VCaP (cell line): Measurements from ENCODE around the gene RAB13.

Experiments
- H3K27ac ChIP-seq: fragments of 450-650 bp; 2 replicates; pipeline ENCODE4 v1.5.1; 2017
- CTCF ChIP-seq: fragments of 450-650 bp; conservative IDR thresholded peaks from 2 replicates; pipeline ENCODE4 v1.5.1; 2017; ENCODE audit warnings: mild to moderate bottlenecking, moderate library complexity

The RAB13 gene

DNA sequence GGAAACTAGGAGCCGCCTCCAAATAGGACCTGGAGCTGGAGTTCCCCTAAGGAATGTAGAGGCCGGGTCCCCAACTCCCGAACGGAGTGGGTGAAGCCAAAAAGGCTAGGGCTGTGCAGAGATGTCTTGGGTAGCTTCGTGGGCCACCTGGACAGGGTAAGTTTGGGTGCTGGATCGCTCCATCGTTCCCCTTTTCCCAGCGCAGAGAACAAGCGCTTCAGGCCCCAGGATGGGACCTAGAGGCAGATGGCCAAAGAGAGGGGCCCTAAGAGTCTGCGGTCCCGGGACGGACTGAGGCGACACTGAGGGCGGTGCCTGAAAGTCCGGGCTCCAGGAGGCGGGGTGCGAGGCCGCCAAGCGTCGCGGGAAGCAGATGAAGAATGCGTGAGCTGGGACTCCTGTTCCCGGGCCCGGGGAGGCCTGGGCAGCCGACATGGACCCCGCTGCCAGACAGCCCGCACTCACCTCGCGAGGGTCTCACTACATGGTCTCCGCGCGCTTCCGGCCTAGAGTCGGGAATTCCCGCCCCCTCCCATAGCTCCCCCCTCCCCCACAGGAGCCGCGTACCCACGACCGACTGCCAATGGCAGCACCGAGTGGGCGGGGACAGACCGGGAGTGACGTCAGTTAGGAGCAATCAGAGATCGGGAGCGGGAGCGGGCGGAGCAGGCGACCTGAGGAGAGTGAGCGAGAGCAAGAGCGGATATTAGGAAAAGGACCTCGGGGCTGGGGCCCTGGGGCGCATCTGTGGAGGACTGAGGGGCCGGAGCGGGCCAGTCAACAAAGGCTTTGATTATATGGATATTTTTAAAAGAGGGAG, 22.9 kb downstream of the RAB13 start, which contains the start of gene SLC39A1:
TSS of gene SLC39A1 (minus strand) at position 508 of the 820 bp plus-strand sequence. CDS start 822 bp downstream, outside the sequence.
- peak within 1 kb of the TSS; percentile 99 for H3K27ac ChIP-seq
- no peak for TF ChIP-seq CTCF

DNA sequence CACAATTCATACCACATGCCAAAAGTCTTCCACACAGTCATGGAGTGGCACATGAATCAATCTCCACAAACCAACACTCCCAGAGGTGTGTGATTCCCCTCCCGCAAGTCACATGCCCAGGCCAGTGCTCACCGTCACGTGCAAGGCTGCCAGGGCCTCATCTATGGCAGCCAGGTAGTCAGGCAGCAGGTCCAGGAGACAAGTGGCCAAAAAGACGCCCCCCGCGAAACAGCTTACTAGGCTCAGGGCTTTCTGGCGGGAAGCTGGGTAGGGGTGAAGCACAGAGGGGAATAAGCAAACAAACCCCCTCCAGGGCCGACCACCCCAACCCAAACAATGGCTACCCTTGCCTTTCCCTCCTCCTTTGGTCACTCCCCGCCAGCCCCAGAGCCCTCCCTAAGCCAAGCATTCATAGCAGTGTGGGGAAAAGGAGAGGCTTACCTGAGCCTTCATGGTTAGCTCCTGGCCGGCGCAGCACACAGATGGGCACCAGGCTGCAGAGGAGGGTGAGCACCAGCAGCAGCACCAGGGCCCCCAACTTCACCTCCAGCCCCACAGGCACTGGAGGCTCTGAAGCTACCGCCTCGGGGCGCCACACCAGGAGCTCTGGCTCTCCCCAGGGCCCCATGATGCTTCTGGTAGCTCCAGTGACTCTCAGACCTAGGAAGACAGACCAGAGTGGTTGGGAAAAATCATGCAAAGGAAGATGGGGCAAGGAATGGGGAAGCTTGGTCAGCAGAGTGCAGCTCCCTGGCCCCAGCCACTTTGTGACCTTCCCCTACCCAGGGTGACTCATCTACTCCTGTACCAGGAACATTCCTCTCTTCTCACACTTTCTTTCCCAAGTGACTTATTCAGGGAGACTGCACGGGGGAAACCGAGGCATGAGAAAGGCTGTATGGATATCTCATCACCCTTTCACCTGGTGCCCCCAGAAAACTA, 23.8 kb downstream of the RAB13 start:
- H3K27ac ChIP-seq: peak overlapping the region; percentile 99
- TF ChIP-seq CTCF: no peak

- H3K27ac ChIP-seq: peak overlapping the region; percentile 99; the same call in 1 of the 2 replicates
Observed at GRCh38 chr1:153961421-153961820, 24.7 kb downstream of the RAB13 start.

GRCh38 chr1:153960206-153960605, 25.9 kb downstream of the RAB13 start:
- no peak overlapping the region for H3K27ac ChIP-seq
- TF ChIP-seq CTCF: no peak

More at GRCh38 chr1:153961421-153961820, 24.7 kb downstream of the RAB13 start:
- no peak for TF ChIP-seq CTCF

- no peak for TF ChIP-seq CTCF
- H3K27ac ChIP-seq: peak overlapping the region; percentile 95; the same call in 1 of the 2 replicates
Observed at GRCh38 chr1:153959454-153959853, 26.7 kb downstream of the RAB13 start.

GRCh38 chr1:153958961-153959260, 27.2 kb downstream of the RAB13 start:
- TF ChIP-seq CTCF: no peak
- peak overlapping the region; percentile 95 for H3K27ac ChIP-seq
